Hepatocyte (in vitro differentiated cells): ENCODE results near the gene SLC19A3. TPM values are rescaled to one million over a fixed set of nuclear protein-coding genes. Genes with fewer than 3 reads are reported as not detected.
"Not testable (repeated sequence)": the region's sequence is repeated elsewhere in the genome, so short reads cannot be mapped to it uniquely, and the experiment has no call there.

ENCODE experiments used
- DNase-seq: peaks from one replicate; pipeline ENCODE4 v3.0.0-alpha.2; 2016; ENCODE audit warnings: low spot score
- H2AFZ ChIP-seq: fragments of 200-600 bp; sonication (generic); 2 replicates; pipeline ENCODE4 v1.6.0; 2016; ENCODE audit warnings: antibody characterized with exemption, mild to moderate bottlenecking
- H3K27ac ChIP-seq: fragments of 200-600 bp; sonication (generic); 2 replicates; pipeline ENCODE4 v1.5.1; 2016; ENCODE audit warnings: mild to moderate bottlenecking
- H3K27me3 ChIP-seq: fragments of 200-600 bp; sonication (generic); 2 replicates; pipeline ENCODE4 v1.6.1; 2016
- H3K36me3 ChIP-seq: fragments of 200-600 bp; sonication (generic); replicated peaks from 2 replicates; pipeline ENCODE4 v1.5.1; 2016; ENCODE audit warnings: low read depth; ENCODE audit not compliant: insufficient read depth
- H3K4me1 ChIP-seq: fragments of 200-600 bp; sonication (generic); 2 replicates; pipeline ENCODE4 v1.5.1; 2016; ENCODE audit warnings: mild to moderate bottlenecking, moderate library complexity; ENCODE audit not compliant: insufficient read depth
- H3K4me2 ChIP-seq: fragments of 200-600 bp; sonication (generic); 2 replicates; pipeline ENCODE4 v1.6.0; 2016
- H3K4me3 ChIP-seq: fragments of 200-600 bp; sonication (generic); 2 replicates; pipeline ENCODE4 v1.5.1; 2016; ENCODE audit warnings: mild to moderate bottlenecking
- H3K79me2 ChIP-seq: fragments of 200-600 bp; sonication (generic); 2 replicates; pipeline ENCODE4 v1.6.0; 2017; ENCODE audit warnings: mild to moderate bottlenecking
- H3K9me2 ChIP-seq: fragments of 200-600 bp; sonication (generic); replicated peaks from 2 replicates; pipeline ENCODE4 v1.6.0; 2017; ENCODE audit warnings: mild to moderate bottlenecking; ENCODE audit not compliant: insufficient read depth
- H3K9me3 ChIP-seq: fragments of 200-600 bp; sonication (generic); 2 replicates; pipeline ENCODE4 v1.5.1; 2016; ENCODE audit warnings: low read depth, mild to moderate bottlenecking
- H4K20me1 ChIP-seq: fragments of 200-600 bp; sonication (generic); 2 replicates; pipeline ENCODE4 v1.6.0; 2016; ENCODE audit warnings: mild to moderate bottlenecking; ENCODE audit not compliant: insufficient read depth, poor library complexity, severe bottlenecking
- EZH2 ChIP-seq: fragments of 200-600 bp; sonication (generic); IDR thresholded peaks from 2 replicates; pipeline ENCODE4 v1.6.1; 2016; ENCODE audit warnings: antibody characterized with exemption, mild to moderate bottlenecking, borderline replicate concordance
- EZH2phosphoT487 ChIP-seq: fragments of 200-600 bp; sonication (generic); IDR thresholded peaks from one replicate; pipeline ENCODE4 v1.6.1; 2018; ENCODE audit warnings: antibody characterized with exemption, mild to moderate bottlenecking, low read depth, moderate library complexity; ENCODE audit not compliant: unreplicated experiment, severe bottlenecking
- WGBS: methylation state at CpG from one replicate; pipeline ENCODE4 v1.1.6; 2016; ENCODE audit warnings: low lambda C conversion rate; ENCODE audit errors: missing lambda C conversion rate; 5-methylcytosine and 5-hydroxymethylcytosine counted together
- polyA plus RNA-seq: library from polyadenylated mRNA; unstranded; fragments of >200 nt; fragmentation: Nextera tagmentation; extraction: Ambion mirVana; gene quantifications from 2 replicates; pipeline ENCODE4 v1.2.1, GENCODE V29; 2016
- total RNA-seq: library from RNA; depleted of rRNA; stranded (reverse); fragments of >200 nt; gene quantifications from 2 replicates; pipeline ENCODE4 v1.2.3, GENCODE V29; 2014
- TF ChIP-seq, protein P1 (sequence below): fragments of 200-600 bp; sonication (generic); IDR thresholded peaks from 2 replicates; pipeline ENCODE4 v1.5.1; 2016; ENCODE audit warnings: antibody characterized with exemption, mild to moderate bottlenecking; ENCODE audit not compliant: poor library complexity

SLC19A3 gene
- total and polyA plus RNA-seq, 2 experiments from 2014 or later: 15.5 to 19.7 TPM

DNA sequence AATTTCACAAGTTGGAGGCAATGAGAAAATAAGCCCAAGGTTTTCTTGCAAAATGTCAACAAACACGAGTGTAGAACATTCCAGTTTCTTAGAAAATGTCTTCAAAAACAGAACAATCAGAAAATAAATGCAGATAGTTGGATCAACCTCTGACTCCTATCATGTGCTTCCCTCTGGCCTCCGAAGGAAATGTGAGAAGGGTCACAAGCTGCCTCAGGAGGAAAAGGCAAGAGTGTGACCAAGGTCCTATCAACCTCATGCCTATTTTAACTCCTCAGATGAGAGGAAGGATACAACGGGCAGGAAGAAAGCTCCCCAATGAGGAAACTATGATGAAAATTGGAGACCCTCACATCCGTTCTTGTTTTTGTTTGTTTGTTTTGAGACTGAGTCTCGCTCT, 43.3 kb downstream of the SLC19A3 start:
- Histone ChIP-seq H3K9me3 (no peaks in the 10 kb centered on the region), H3K27ac (no peak overlapping the region), H4K20me1 (no peaks in the 10 kb centered on the region), H3K27me3 (no peaks in the 10 kb centered on the region), H3K4me2 (no peak overlapping the region), H3K9me2 (no peaks in the 10 kb centered on the region), H3K36me3 (no peaks in the 10 kb centered on the region), H2AFZ (no peak overlapping the region), H3K79me2 (no peaks in the 10 kb centered on the region), H3K4me3 (no peak overlapping the region), H3K4me1 (no peaks in the 10 kb centered on the region)
- WGBS: 75% methylated on average over 5 of the region's 5 CpGs
- no peak for DNase-seq
- TF ChIP-seq, protein P1, sequence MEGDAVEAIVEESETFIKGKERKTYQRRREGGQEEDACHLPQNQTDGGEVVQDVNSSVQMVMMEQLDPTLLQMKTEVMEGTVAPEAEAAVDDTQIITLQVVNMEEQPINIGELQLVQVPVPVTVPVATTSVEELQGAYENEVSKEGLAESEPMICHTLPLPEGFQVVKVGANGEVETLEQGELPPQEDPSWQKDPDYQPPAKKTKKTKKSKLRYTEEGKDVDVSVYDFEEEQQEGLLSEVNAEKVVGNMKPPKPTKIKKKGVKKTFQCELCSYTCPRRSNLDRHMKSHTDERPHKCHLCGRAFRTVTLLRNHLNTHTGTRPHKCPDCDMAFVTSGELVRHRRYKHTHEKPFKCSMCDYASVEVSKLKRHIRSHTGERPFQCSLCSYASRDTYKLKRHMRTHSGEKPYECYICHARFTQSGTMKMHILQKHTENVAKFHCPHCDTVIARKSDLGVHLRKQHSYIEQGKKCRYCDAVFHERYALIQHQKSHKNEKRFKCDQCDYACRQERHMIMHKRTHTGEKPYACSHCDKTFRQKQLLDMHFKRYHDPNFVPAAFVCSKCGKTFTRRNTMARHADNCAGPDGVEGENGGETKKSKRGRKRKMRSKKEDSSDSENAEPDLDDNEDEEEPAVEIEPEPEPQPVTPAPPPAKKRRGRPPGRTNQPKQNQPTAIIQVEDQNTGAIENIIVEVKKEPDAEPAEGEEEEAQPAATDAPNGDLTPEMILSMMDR: no peak
- no peak for TF ChIP-seq EZH2phosphoT487
- TF ChIP-seq EZH2: no peak

DNA sequence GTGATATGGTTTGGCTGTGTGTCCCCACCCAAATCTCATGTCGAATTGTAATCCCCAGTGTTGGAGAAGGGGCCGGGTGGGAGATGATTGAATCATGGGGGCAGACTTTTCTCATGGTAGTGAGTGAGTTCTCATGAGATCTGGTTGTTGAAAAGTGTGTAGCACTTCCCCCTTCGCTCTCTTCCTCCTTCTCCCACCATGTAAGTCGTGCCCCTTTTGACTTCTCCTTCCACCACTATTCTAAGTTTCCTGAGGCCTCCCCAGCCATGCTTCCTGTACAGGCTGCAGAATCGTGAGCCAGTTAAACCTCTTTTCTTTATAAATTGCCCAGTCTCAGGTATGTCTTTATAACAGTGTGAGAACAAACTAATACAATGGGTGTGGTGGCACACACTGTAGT, 44.2 kb downstream of the SLC19A3 start:
- not testable (repeated sequence) for H2AFZ ChIP-seq, H3K4me3 ChIP-seq, DNase-seq, H3K4me2 ChIP-seq, H3K79me2 ChIP-seq, H3K27me3 ChIP-seq, H4K20me1 ChIP-seq, H3K36me3 ChIP-seq, H3K27ac ChIP-seq, H3K4me1 ChIP-seq, H3K9me2 ChIP-seq, H3K9me3 ChIP-seq
- WGBS: 87% methylated on average over 5 of the region's 5 CpGs

DNA sequence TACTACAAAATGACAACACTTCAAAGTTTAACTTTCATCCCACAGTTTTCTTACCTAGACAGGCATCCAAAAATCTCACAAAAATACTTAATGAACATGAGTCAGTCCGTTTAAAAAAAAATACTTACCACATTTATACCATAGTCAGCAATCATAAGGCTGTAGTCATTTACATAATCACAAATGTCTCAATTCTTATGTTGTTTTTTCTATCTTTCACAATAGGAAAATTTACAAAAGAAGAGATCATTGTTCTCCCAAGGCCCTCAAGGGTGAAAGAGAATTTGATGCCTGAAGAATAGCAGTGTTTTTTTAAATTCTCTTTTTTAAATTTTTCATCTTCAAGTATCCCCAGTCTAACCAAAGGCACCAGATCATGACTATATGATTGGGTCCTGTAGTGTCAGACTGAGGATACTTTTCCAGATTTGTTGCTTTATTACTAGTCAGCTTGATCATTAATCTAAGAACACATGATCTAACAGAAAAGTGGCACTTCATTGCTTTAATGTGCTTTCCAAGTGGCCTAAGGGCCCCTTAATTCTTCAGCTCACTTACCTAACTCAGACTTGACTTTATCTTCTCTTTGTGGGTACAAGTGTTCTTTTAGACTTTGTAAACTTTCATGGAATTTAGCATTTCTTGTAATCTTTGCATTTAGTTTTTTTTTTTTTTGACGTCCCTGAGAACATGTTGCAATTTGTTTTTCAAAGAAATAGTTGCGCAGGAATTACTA, 46.5 kb downstream of the SLC19A3 start:
- no peak overlapping the region for H3K27ac ChIP-seq
- no peaks in the 10 kb centered on the region for H3K9me3 ChIP-seq
- TF ChIP-seq EZH2: no peak
- TF ChIP-seq, protein P1: no peak
- no peak for TF ChIP-seq EZH2phosphoT487
- H3K79me2 ChIP-seq: no peaks in the 10 kb centered on the region
- no peaks in the 10 kb centered on the region for H4K20me1 ChIP-seq
- DNase-seq: no peak
- no peaks in the 10 kb centered on the region for H3K36me3 ChIP-seq
- WGBS: 77% methylated on average over 3 of the region's 3 CpGs
- H2AFZ ChIP-seq: no peak overlapping the region
- no peak overlapping the region for H3K4me2 ChIP-seq
- H3K4me1 ChIP-seq: no peaks in the 10 kb centered on the region
- no peak overlapping the region for H3K4me3 ChIP-seq
- H3K27me3 ChIP-seq: no peaks in the 10 kb centered on the region
- H3K9me2 ChIP-seq: no peaks in the 10 kb centered on the region

DNA sequence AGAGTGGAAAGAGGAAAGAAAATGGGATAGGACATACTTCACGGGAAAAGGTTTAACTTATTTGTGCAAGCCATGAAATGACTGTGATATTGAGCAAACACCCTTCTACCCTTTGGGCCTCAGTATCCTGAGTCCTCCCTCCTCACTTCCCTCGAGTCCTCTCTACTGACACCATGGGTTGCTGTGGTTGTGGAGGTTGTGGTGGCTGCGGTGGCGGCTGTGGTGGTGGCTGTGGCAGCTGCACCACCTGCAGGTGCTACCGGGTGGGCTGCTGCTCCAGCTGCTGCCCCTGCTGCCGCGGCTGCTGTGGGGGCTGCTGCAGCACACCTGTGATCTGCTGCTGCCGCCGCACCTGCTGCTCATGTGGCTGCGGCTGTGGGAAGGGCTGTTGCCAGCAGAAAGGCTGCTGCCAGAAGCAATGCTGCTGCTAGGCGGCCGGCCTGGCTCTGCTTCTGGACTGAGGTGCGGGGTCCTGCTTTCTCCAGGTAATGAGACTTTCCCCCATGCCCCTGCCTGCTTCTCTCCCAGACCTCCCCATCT, 51.1 kb downstream of the SLC19A3 start, which contains the start of gene SCYGR5:
Gene SCYGR5, plus strand, starts transcription at position 174 of the 540 bp plus-strand sequence. Its CDS starts 0 bp downstream, at position 174.
- not testable (repeated sequence) for H3K9me2 ChIP-seq, H3K4me3 ChIP-seq, H3K9me3 ChIP-seq, H3K4me1 ChIP-seq, H3K4me2 ChIP-seq, H3K27ac ChIP-seq, H4K20me1 ChIP-seq, DNase-seq, H3K27me3 ChIP-seq, H3K79me2 ChIP-seq, H3K36me3 ChIP-seq, H2AFZ ChIP-seq
- WGBS: 90% methylated on average over 13 of the region's 13 CpGs
